ENCODE measurements around the gene TXNDC8.

Gene TXNDC8

GRCh38 chr9:110284211-110284844, 53.3 kb downstream of the TXNDC8 start:
- Histone ChIP-seq H3K27me3 (ENCODE audit: control insufficient read depth in 1 of 2, insufficient read depth in 1 of 2, low read length in 2 of 2) (no peaks in the 10 kb centered on the region), H2BK120ac (ENCODE audit: low read depth, low read length) (no peak overlapping the region), H3K36me3 (ENCODE audit: control insufficient read depth in 1 of 2, insufficient read depth in 2 of 2, low read depth in 1 of 2, low read length in 2 of 2) (no peaks in the 10 kb centered on the region), H3K79me1 (replicated peaks; ENCODE audit: low read length, poor library complexity, severe bottlenecking) (no peaks in the 10 kb centered on the region), H3K27ac (ENCODE audit: low read length, poor library complexity, severe bottlenecking) (no peak overlapping the region), H3K4me3 (ENCODE audit: insufficient read depth in 1 of 2, low read depth in 1 of 2, low read length in 2 of 2) (no peak overlapping the region), H2AFZ (ENCODE audit: low read depth, low read length) (no peak overlapping the region), H3K9me3 (ENCODE audit: control insufficient read depth, low read length) (no peaks in the 10 kb centered on the region), H2BK5ac (ENCODE audit: low read depth, low read length, poor library complexity, severe bottlenecking) (no peak overlapping the region), H3K9ac (ENCODE audit: low read length) (no peak overlapping the region), H2AK5ac (ENCODE audit: low read length, severe bottlenecking) (no peak overlapping the region), H3K4me1 (ENCODE audit: control insufficient read depth, insufficient read depth, low read depth, low read length) (no peaks in the 10 kb centered on the region), H3K23ac (ENCODE audit: low read length in 2 of 2) (no peak overlapping the region), H3K4ac (ENCODE audit: low read depth in 1 of 2, low read length in 2 of 2) (no peak overlapping the region), H2BK12ac (ENCODE audit: low read length in 2 of 2) (no peak overlapping the region), H2BK15ac (ENCODE audit: low read depth, poor library complexity, severe bottlenecking) (no peak overlapping the region), H3K14ac (ENCODE audit: low read length in 2 of 2) (no peak overlapping the region), H4K91ac (ENCODE audit: low read length) (no peak overlapping the region), H4K8ac (ENCODE audit: low read length) (no peak overlapping the region), H3K4me2 (ENCODE audit: low read length, poor library complexity, severe bottlenecking) (no peak overlapping the region), H3K18ac (ENCODE audit: low read depth in 1 of 2, low read length in 2 of 2) (no peak overlapping the region)
- 88% methylated on average over 4 of the region's 6 CpGs for WGBS
- DNase-seq, result no peak

- Histone ChIP-seq H2AFZ (ENCODE audit: low read depth, low read length) (no peak overlapping the region), H2BK120ac (ENCODE audit: low read depth, low read length) (no peak overlapping the region), H3K4me1 (ENCODE audit: control insufficient read depth, insufficient read depth, low read depth, low read length) (no peaks in the 10 kb centered on the region), H3K14ac (ENCODE audit: low read length in 2 of 2) (no peak overlapping the region), H3K4ac (ENCODE audit: low read depth in 1 of 2, low read length in 2 of 2) (no peak overlapping the region), H4K8ac (ENCODE audit: low read length) (no peak overlapping the region), H2BK5ac (ENCODE audit: low read depth, low read length, poor library complexity, severe bottlenecking) (no peak overlapping the region), H2AK5ac (ENCODE audit: low read length, severe bottlenecking) (no peak overlapping the region), H4K91ac (ENCODE audit: low read length) (no peak overlapping the region), H2BK15ac (ENCODE audit: low read depth, poor library complexity, severe bottlenecking) (no peak overlapping the region), H3K4me2 (ENCODE audit: low read length, poor library complexity, severe bottlenecking) (no peak overlapping the region), H3K27ac (ENCODE audit: low read length, poor library complexity, severe bottlenecking) (no peak overlapping the region), H3K27me3 (ENCODE audit: control insufficient read depth in 1 of 2, insufficient read depth in 1 of 2, low read length in 2 of 2) (no peaks in the 10 kb centered on the region), H3K18ac (ENCODE audit: low read depth in 1 of 2, low read length in 2 of 2) (no peak overlapping the region), H3K4me3 (ENCODE audit: insufficient read depth in 1 of 2, low read depth in 1 of 2, low read length in 2 of 2) (no peak overlapping the region), H3K36me3 (ENCODE audit: control insufficient read depth in 1 of 2, insufficient read depth in 2 of 2, low read depth in 1 of 2, low read length in 2 of 2) (no peaks in the 10 kb centered on the region), H2BK12ac (ENCODE audit: low read length in 2 of 2) (no peak overlapping the region), H3K23ac (ENCODE audit: low read length in 2 of 2) (no peak overlapping the region), H3K9me3 (ENCODE audit: control insufficient read depth, low read length) (no peaks in the 10 kb centered on the region), H3K9ac (ENCODE audit: low read length) (no peak overlapping the region), H3K79me1 (replicated peaks; ENCODE audit: low read length, poor library complexity, severe bottlenecking) (no peaks in the 10 kb centered on the region)
- whole genome bisulfite sequencing, result 76% methylated on average over 1 of the region's 1 CpG
- DNase-seq, result no peak
These were observed 53.9 kb downstream of the TXNDC8 start for GRCh38 chr9:110283751-110284150.

- H2BK12ac ChIP-seq (ENCODE audit: low read length in 2 of 2), result no peak overlapping the region
- WGBS, result 95% methylated on average over 6 of the region's 6 CpGs
- no peaks in the 10 kb centered on the region for H3K36me3 ChIP-seq (ENCODE audit: control insufficient read depth in 1 of 2, insufficient read depth in 2 of 2, low read depth in 1 of 2, low read length in 2 of 2)
These were observed 55.0 kb downstream of the TXNDC8 start for GRCh38 chr9:110282739-110283081.

GRCh38 chr9:110282018-110282738, 55.5 kb downstream of the TXNDC8 start:
- Histone ChIP-seq H3K4me1 (ENCODE audit: control insufficient read depth, insufficient read depth, low read depth, low read length) (peaks cover 1% of the 10 kb centered on the region), H3K27ac (ENCODE audit: low read length, poor library complexity, severe bottlenecking) (no peak overlapping the region), H3K9me3 (ENCODE audit: control insufficient read depth, low read length) (no peaks in the 10 kb centered on the region), H3K14ac (ENCODE audit: low read length in 2 of 2) (no peak overlapping the region), H3K36me3 (ENCODE audit: control insufficient read depth in 1 of 2, insufficient read depth in 2 of 2, low read depth in 1 of 2, low read length in 2 of 2) (no peaks in the 10 kb centered on the region), H3K4me2 (ENCODE audit: low read length, poor library complexity, severe bottlenecking) (no peak overlapping the region), H2BK120ac (ENCODE audit: low read depth, low read length) (no peak overlapping the region), H2BK15ac (ENCODE audit: low read depth, poor library complexity, severe bottlenecking) (no peak overlapping the region), H3K23ac (ENCODE audit: low read length in 2 of 2) (no peak overlapping the region), H4K8ac (ENCODE audit: low read length) (no peak overlapping the region), H2BK12ac (ENCODE audit: low read length in 2 of 2) (no peak overlapping the region), H3K9ac (ENCODE audit: low read length) (no peak overlapping the region), H3K79me1 (replicated peaks; ENCODE audit: low read length, poor library complexity, severe bottlenecking) (no peaks in the 10 kb centered on the region), H2AK5ac (ENCODE audit: low read length, severe bottlenecking) (no peak overlapping the region), H3K18ac (ENCODE audit: low read depth in 1 of 2, low read length in 2 of 2) (no peak overlapping the region), H4K91ac (ENCODE audit: low read length) (no peak overlapping the region), H2AFZ (ENCODE audit: low read depth, low read length) (no peak overlapping the region), H3K4me3 (ENCODE audit: insufficient read depth in 1 of 2, low read depth in 1 of 2, low read length in 2 of 2) (no peak overlapping the region), H2BK5ac (ENCODE audit: low read depth, low read length, poor library complexity, severe bottlenecking) (no peak overlapping the region), H3K27me3 (ENCODE audit: control insufficient read depth in 1 of 2, insufficient read depth in 1 of 2, low read length in 2 of 2) (no peaks in the 10 kb centered on the region), H3K4ac (ENCODE audit: low read depth in 1 of 2, low read length in 2 of 2) (no peak overlapping the region)
- 89% methylated on average over 3 of the region's 4 CpGs for WGBS
- DNase-seq, result no peak

More at GRCh38 chr9:110282739-110283081, 55.0 kb downstream of the TXNDC8 start:
- no peak overlapping the region for H3K4me3 ChIP-seq (ENCODE audit: insufficient read depth in 1 of 2, low read depth in 1 of 2, low read length in 2 of 2)
- no peak overlapping the region for H3K4me2 ChIP-seq (ENCODE audit: low read length, poor library complexity, severe bottlenecking)
- H3K4ac ChIP-seq (ENCODE audit: low read depth in 1 of 2, low read length in 2 of 2), result no peak overlapping the region
- no peak for DNase-seq
- no peak overlapping the region for H3K27ac ChIP-seq (ENCODE audit: low read length, poor library complexity, severe bottlenecking)
- no peak overlapping the region for H3K14ac ChIP-seq (ENCODE audit: low read length in 2 of 2)
- H2AK5ac ChIP-seq (ENCODE audit: low read length, severe bottlenecking), result no peak overlapping the region
- no peak overlapping the region for H3K9ac ChIP-seq (ENCODE audit: low read length)
- H2BK15ac ChIP-seq (ENCODE audit: low read depth, poor library complexity, severe bottlenecking), result no peak overlapping the region
- H2BK120ac ChIP-seq (ENCODE audit: low read depth, low read length), result no peak overlapping the region
- H3K4me1 ChIP-seq (ENCODE audit: control insufficient read depth, insufficient read depth, low read depth, low read length), result peaks cover 1% of the 10 kb centered on the region
- H4K8ac ChIP-seq (ENCODE audit: low read length), result no peak overlapping the region
- no peak overlapping the region for H3K18ac ChIP-seq (ENCODE audit: low read depth in 1 of 2, low read length in 2 of 2)
- H2AFZ ChIP-seq (ENCODE audit: low read depth, low read length), result no peak overlapping the region
- no peaks in the 10 kb centered on the region for H3K9me3 ChIP-seq (ENCODE audit: control insufficient read depth, low read length)
- H3K23ac ChIP-seq (ENCODE audit: low read length in 2 of 2), result no peak overlapping the region
- no peak overlapping the region for H4K91ac ChIP-seq (ENCODE audit: low read length)
- H3K79me1 ChIP-seq (replicated peaks; ENCODE audit: low read length, poor library complexity, severe bottlenecking), result no peaks in the 10 kb centered on the region
- H2BK5ac ChIP-seq (ENCODE audit: low read depth, low read length, poor library complexity, severe bottlenecking), result no peak overlapping the region
- no peaks in the 10 kb centered on the region for H3K27me3 ChIP-seq (ENCODE audit: control insufficient read depth in 1 of 2, insufficient read depth in 1 of 2, low read length in 2 of 2)
